ENCODE data around the gene PPM1D.
"Not testable (repeated sequence)": the region's sequence is repeated elsewhere in the genome, so short reads cannot be mapped to it uniquely, and the experiment has no call there.

- TF ChIP-seq CTCF, POLR2A (IDR thresholded peaks at IDR 0.05): not testable (repeated sequence)
Measured at GRCh38 chr17:60674637-60675036, 74.6 kb downstream of the PPM1D start.
